ENCODE results near the gene KDF1.

The KDF1 gene

GRCh38 chr1:26971590-26971989 lies 11.3 kb upstream of the KDF1 start:
- Histone ChIP-seq H3K36me3 (no peaks in the 10 kb centered on the region), H3K27me3 (peaks cover 22% of the 10 kb centered on the region), H3K9me3 (no peaks in the 10 kb centered on the region), H3K4me3 (ENCODE audit: low read depth in 1 of 2, low read length in 1 of 2) (no peak overlapping the region), H3K4me1 (ENCODE audit: control insufficient read depth in 1 of 2, insufficient read depth in 1 of 2, low read depth in 1 of 2, low read length in 1 of 2) (no peaks in the 10 kb centered on the region), H3K27ac (no peak overlapping the region)
- TF ChIP-seq, protein P1, sequence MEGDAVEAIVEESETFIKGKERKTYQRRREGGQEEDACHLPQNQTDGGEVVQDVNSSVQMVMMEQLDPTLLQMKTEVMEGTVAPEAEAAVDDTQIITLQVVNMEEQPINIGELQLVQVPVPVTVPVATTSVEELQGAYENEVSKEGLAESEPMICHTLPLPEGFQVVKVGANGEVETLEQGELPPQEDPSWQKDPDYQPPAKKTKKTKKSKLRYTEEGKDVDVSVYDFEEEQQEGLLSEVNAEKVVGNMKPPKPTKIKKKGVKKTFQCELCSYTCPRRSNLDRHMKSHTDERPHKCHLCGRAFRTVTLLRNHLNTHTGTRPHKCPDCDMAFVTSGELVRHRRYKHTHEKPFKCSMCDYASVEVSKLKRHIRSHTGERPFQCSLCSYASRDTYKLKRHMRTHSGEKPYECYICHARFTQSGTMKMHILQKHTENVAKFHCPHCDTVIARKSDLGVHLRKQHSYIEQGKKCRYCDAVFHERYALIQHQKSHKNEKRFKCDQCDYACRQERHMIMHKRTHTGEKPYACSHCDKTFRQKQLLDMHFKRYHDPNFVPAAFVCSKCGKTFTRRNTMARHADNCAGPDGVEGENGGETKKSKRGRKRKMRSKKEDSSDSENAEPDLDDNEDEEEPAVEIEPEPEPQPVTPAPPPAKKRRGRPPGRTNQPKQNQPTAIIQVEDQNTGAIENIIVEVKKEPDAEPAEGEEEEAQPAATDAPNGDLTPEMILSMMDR (IDR thresholded peaks at IDR 0.05): no peak

DNA sequence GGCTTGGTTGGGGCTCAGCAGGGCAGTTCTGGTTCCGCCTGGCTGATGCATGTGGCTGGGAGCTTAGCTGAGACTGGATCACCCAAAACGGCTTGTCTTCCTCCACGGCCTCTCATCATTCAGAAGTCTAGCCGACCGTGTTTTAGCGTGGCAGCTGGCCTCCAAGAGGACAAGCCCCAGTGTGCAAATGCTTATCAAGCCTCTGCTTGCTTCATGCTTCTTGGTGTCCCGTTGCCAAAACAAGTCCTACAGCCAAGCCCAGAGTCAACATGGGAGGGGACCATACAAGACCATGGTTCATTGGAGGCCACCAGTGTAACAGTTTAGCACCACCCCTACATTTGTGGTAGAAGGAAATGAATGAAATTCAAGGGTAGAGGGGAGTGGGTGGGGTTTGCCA lies 10.5 kb upstream of the KDF1 start:
- TF ChIP-seq, protein P1 (IDR thresholded peaks at IDR 0.05): no peak
- Histone ChIP-seq H3K9me3 (no peaks in the 10 kb centered on the region), H3K36me3 (no peaks in the 10 kb centered on the region), H3K27me3 (peaks cover 29% of the 10 kb centered on the region), H3K4me1 (ENCODE audit: control insufficient read depth in 1 of 2, insufficient read depth in 1 of 2, low read depth in 1 of 2, low read length in 1 of 2) (no peaks in the 10 kb centered on the region), H3K27ac (no peak overlapping the region), H3K4me3 (ENCODE audit: low read depth in 1 of 2, low read length in 1 of 2) (no peak overlapping the region)

DNA sequence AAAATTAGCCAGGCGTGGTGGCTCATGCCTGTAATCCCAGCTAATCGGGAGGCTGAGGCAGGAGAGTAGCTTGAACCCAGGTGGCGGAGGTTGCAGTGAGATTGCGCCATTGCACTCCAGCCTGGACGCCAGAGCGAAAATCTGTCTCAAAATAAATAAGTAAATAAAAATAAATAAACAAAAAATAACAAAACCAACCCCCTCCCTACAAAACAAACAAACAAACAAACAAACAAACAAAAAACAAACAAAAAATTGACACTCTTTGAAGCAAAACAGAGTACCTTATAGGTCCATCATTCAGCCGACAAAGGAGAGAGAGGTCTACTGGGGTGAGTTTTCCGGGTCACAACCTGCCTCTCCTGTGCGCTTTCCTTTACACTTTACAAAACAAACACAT lies 5.4 kb upstream of the KDF1 start:
- H3K36me3 ChIP-seq: no peaks in the 10 kb centered on the region
- H3K4me3 ChIP-seq (ENCODE audit: low read depth in 1 of 2, low read length in 1 of 2): no peak overlapping the region
- TF ChIP-seq, protein P1 (IDR thresholded peaks at IDR 0.05): no peak
- peaks cover 63% of the 10 kb centered on the region for H3K27me3 ChIP-seq
- no peaks in the 10 kb centered on the region for H3K4me1 ChIP-seq (ENCODE audit: control insufficient read depth in 1 of 2, insufficient read depth in 1 of 2, low read depth in 1 of 2, low read length in 1 of 2)
- no peak overlapping the region for H3K27ac ChIP-seq
- H3K9me3 ChIP-seq: no peaks in the 10 kb centered on the region

DNA sequence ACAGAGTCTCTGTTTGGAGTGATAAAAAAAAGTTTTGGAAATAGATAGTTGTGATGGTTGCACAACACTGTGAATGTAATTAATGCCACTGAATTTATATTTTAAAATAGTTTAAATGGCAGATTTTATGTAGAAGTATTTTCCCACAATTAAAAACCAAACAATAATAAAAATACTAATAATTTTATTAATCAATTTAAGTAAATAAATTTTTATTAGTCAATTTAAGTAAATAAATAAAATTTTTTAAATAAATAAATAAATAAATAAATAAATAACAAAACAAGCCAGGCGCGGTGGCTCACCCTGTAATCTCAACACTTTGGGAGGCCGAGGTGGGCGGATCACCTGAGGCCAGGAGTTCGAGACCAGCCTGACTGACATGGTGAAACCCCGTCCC lies 4.9 kb upstream of the KDF1 start:
- no peaks in the 10 kb centered on the region for H3K36me3 ChIP-seq
- no peaks in the 10 kb centered on the region for H3K9me3 ChIP-seq
- TF ChIP-seq, protein P1 (IDR thresholded peaks at IDR 0.05): no peak
- no peak overlapping the region for H3K4me3 ChIP-seq (ENCODE audit: low read depth in 1 of 2, low read length in 1 of 2)
- H3K27ac ChIP-seq: no peak overlapping the region
- H3K4me1 ChIP-seq (ENCODE audit: control insufficient read depth in 1 of 2, insufficient read depth in 1 of 2, low read depth in 1 of 2, low read length in 1 of 2): peaks cover 3% of the 10 kb centered on the region in 2 experiments
- H3K27me3 ChIP-seq: peaks cover 67% of the 10 kb centered on the region

DNA sequence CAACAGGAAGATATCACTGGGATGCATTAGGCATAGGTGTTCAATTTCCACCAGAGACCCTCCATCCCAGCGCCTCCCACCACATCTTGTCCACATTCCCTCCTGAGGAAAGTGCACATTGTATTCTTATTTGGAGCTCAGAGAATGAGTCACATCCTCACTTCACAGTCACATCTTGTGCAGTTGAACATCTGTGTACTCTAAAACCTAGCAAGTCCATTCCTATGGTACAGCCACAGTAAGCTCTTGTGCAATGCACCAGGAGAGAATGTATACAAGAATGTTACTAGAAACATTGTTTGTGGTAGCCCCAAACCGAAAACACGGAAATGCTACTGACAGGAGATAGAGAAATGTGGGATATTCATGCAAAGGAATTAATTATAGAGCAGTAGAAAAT lies 1.6 kb upstream of the KDF1 start:
- no peaks in the 10 kb centered on the region for H3K36me3 ChIP-seq
- H3K27ac ChIP-seq: no peak overlapping the region
- no peaks in the 10 kb centered on the region for H3K9me3 ChIP-seq
- H3K27me3 ChIP-seq: peaks cover 92% of the 10 kb centered on the region
- no peak overlapping the region for H3K4me3 ChIP-seq (ENCODE audit: low read depth in 1 of 2, low read length in 1 of 2)
- peaks cover 11 to 13% of the 10 kb centered on the region in 2 experiments for H3K4me1 ChIP-seq (ENCODE audit: control insufficient read depth in 1 of 2, insufficient read depth in 1 of 2, low read depth in 1 of 2, low read length in 1 of 2)
- TF ChIP-seq, protein P1 (IDR thresholded peaks at IDR 0.05): no peak

GRCh38 chr1:26960625-26960966 lies 328 bp upstream of the KDF1 start:
- Histone ChIP-seq H3K27me3 (peaks cover 92% of the 10 kb centered on the region), H3K36me3 (no peaks in the 10 kb centered on the region)

More at GRCh38 chr1:26960625-26960966, 328 bp upstream of the KDF1 start:
- Histone ChIP-seq H3K9me3 (no peaks in the 10 kb centered on the region), H3K27ac (no peak overlapping the region), H3K4me3 (ENCODE audit: low read depth in 1 of 2, low read length in 1 of 2) (peak overlapping the region in 1 of 2 experiments; percentile 25), H3K4me1 (ENCODE audit: control insufficient read depth in 1 of 2, insufficient read depth in 1 of 2, low read depth in 1 of 2, low read length in 1 of 2) (peaks cover 11 to 13% of the 10 kb centered on the region in 2 experiments)
- TF ChIP-seq, protein P1 (IDR thresholded peaks at IDR 0.05): no peak

Data from neutrophil (primary cell).